Suprapubic skin (tissue), 4 donors: ENCODE measurements around the gene YIPF3. TPM values are rescaled to one million over a fixed set of nuclear protein-coding genes. Genes with fewer than 3 reads are reported as not detected.

ENCODE experiments used
- DNase-seq, 2 donors: peaks; one replicate each; pipeline ENCODE4 v3.0.0-alpha.2; 2019; ENCODE audit warnings: low spot score in 2 of 2
- H3K27ac ChIP-seq: fragments of 200-600 bp; sonication (generic); one replicate; pipeline ENCODE4 v1.5.1; 2019
- H3K27me3 ChIP-seq: fragments of 200-600 bp; sonication (generic); one replicate; pipeline ENCODE4 v1.5.1; 2019
- H3K36me3 ChIP-seq: fragments of 200-600 bp; sonication (generic); one replicate; pipeline ENCODE4 v1.5.1; 2019
- H3K4me1 ChIP-seq: fragments of 200-600 bp; sonication (generic); one replicate; pipeline ENCODE4 v1.5.1; 2019
- H3K4me3 ChIP-seq: fragments of 200-600 bp; sonication (generic); one replicate; pipeline ENCODE4 v1.5.1; 2019; ENCODE audit warnings: mild to moderate bottlenecking
- H3K9me3 ChIP-seq: fragments of 200-600 bp; sonication (generic); one replicate; pipeline ENCODE4 v1.5.1; 2019
- EP300 ChIP-seq: sonication (generic); formaldehyde crosslinking; IDR thresholded peaks from one replicate; pipeline ENCODE4 v1.6.1; 2017; ENCODE audit warnings: antibody characterized with exemption
- POLR2A ChIP-seq, 2 donors: fragments of 450-650 bp; IDR thresholded peaks; one replicate each; pipeline ENCODE4 v1.6.1; 2017; ENCODE audit warnings: antibody characterized with exemption in 2 of 2, mild to moderate bottlenecking in 2 of 2, moderate library complexity in 2 of 2
- POLR2AphosphoS5 ChIP-seq, 3 donors: sonication (generic); formaldehyde crosslinking; IDR thresholded peaks; one replicate each; pipeline ENCODE4 v1.6.1; 2017; ENCODE audit warnings: antibody characterized with exemption in 3 of 3
- WGBS: methylation state at CpG from one replicate; pipeline ENCODE4 v1.1.5; 2018; 5-methylcytosine and 5-hydroxymethylcytosine counted together
- total RNA-seq, 4 donors: library from RNA; depleted of rRNA; stranded (reverse); fragments of >200 nt; gene quantifications; one replicate each; pipeline ENCODE4 v1.1.0, GENCODE V29; 2016
- TF ChIP-seq, protein P1 (sequence below), 2 donors: fragments of 200-600 bp in 1 of 2; fragments of 450-650 bp in 1 of 2; sonication (generic) in 1 of 2; IDR thresholded peaks; one replicate each; pipeline ENCODE4 v1.5.1; 2016 to 2019; ENCODE audit warnings: antibody characterized with exemption in 2 of 2, mild to moderate bottlenecking in 1 of 2, moderate library complexity in 1 of 2

Gene YIPF3
- total RNA-seq, 4 donors from 2014 or later: 69.8 to 115 (median 84.6) TPM

DNA sequence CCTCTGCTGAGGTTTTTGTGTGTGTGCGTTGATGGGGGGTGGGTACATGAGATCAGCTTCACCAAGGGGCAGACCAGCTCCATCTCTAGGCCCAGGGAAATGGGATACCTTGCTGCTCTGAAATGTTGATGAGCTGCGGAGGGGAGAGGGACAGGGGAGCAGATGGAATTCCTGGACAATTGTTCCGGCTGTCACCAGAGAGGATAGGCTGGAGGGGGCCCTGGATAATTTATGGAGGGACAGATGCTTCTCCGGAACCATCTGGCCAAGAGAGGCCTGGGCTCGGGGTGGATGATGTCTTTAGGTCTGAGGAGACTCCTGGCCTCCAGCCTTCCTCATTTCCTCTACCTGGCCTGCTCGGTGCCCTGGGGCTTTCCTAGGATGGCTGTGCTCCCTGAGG is 41.2 kb downstream of the YIPF3 start:
- Histone ChIP-seq H3K4me1 (peaks cover 32% of the 10 kb centered on the region), H3K27ac (no peak overlapping the region), H3K36me3 (no peaks in the 10 kb centered on the region), H3K4me3 (no peak overlapping the region), H3K9me3 (no peaks in the 10 kb centered on the region), H3K27me3 (no peaks in the 10 kb centered on the region)
- 69% methylated on average over 6 of the region's 6 CpGs for WGBS
- no peak for TF ChIP-seq POLR2AphosphoS5 (IDR thresholded peaks at IDR 0.05)
- TF ChIP-seq EP300: no peak
- no peak for TF ChIP-seq POLR2A (IDR thresholded peaks at IDR 0.05)
- TF ChIP-seq, protein P1, sequence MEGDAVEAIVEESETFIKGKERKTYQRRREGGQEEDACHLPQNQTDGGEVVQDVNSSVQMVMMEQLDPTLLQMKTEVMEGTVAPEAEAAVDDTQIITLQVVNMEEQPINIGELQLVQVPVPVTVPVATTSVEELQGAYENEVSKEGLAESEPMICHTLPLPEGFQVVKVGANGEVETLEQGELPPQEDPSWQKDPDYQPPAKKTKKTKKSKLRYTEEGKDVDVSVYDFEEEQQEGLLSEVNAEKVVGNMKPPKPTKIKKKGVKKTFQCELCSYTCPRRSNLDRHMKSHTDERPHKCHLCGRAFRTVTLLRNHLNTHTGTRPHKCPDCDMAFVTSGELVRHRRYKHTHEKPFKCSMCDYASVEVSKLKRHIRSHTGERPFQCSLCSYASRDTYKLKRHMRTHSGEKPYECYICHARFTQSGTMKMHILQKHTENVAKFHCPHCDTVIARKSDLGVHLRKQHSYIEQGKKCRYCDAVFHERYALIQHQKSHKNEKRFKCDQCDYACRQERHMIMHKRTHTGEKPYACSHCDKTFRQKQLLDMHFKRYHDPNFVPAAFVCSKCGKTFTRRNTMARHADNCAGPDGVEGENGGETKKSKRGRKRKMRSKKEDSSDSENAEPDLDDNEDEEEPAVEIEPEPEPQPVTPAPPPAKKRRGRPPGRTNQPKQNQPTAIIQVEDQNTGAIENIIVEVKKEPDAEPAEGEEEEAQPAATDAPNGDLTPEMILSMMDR (IDR thresholded peaks at IDR 0.05): no peak
- DNase-seq: no peak

DNA sequence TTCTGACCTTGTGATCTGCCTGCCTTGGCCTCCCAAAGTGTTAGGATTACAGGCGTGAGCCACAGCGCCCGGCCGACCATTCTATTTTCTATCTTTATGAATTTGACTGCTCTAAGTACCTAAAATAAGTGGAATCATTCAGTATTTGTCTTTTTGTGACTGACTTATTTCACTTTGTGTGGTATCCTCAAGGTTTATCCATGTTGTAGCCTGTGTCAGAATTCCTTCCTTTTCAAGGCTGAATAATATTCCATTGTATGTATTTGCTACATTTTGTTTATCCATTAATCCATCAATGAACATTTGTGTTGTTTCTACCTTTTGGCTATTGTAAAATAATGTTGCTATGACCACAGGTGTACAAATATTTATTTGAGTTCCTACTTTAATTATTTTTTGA is 44.2 kb downstream of the YIPF3 start:
- no peak overlapping the region for H3K27ac ChIP-seq
- H3K4me1 ChIP-seq: peaks cover 10% of the 10 kb centered on the region
- H3K36me3 ChIP-seq: no peaks in the 10 kb centered on the region
- H3K9me3 ChIP-seq: no peaks in the 10 kb centered on the region
- WGBS: 96% methylated on average over 4 of the region's 4 CpGs
- H3K4me3 ChIP-seq: no peak overlapping the region
- TF ChIP-seq POLR2A (IDR thresholded peaks at IDR 0.05): no peak
- TF ChIP-seq, protein P1 (IDR thresholded peaks at IDR 0.05): no peak
- DNase-seq: no peak
- peaks cover 14% of the 10 kb centered on the region for H3K27me3 ChIP-seq

DNA sequence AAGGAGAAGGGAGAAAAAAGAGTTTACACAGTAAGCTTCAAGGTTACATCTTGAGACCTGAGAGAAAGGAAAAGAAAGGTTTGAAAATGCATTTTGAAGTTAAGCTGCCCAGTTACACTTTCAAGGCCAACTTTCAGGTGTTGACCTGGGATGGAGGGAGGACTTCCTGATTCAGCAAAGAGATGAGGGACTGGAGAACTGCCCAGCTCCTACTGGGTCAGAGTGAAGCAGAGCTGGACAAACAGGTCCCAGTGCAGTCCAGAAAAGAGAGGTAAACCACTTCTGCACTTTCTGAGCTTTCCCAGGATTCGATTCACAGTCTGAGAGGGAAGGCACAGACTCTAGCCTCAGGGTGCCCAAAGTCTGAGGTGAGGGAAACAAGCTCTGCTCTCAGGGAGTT is 45.3 kb downstream of the YIPF3 start:
- Histone ChIP-seq H3K36me3 (no peaks in the 10 kb centered on the region), H3K27me3 (peaks cover 14% of the 10 kb centered on the region), H3K4me3 (no peak overlapping the region), H3K27ac (no peak overlapping the region), H3K4me1 (peaks cover 6% of the 10 kb centered on the region), H3K9me3 (no peaks in the 10 kb centered on the region)
- no peak for DNase-seq
- 82% methylated on average over 1 of the region's 1 CpG for WGBS
- no peak for TF ChIP-seq POLR2A (IDR thresholded peaks at IDR 0.05)
- no peak for TF ChIP-seq EP300
- TF ChIP-seq, protein P1 (IDR thresholded peaks at IDR 0.05): no peak
- TF ChIP-seq POLR2AphosphoS5 (IDR thresholded peaks at IDR 0.05): no peak

DNA sequence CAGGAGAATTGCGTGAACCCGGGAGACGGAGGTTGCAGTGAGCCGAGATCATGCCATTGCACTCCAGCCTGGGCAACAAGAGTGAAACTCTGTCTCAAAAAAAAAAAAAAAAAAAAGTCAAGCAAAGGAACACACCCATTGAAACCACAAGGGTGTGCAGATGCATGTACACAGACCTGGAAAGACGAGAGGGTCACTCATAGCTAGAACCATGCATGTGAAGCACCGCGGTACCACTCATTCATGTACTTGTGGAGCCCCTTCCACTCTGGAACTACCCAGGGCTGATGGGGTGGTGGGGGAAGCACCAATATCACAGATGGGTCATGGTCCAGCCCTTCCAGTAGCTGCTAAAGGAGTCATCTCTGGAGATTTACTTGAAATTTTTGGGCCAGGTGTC is 46.8 kb downstream of the YIPF3 start:
- no peak overlapping the region for H3K27ac ChIP-seq
- no peak for DNase-seq
- no peak overlapping the region for H3K4me3 ChIP-seq
- 88% methylated on average over 7 of the region's 7 CpGs for WGBS
- no peaks in the 10 kb centered on the region for H3K9me3 ChIP-seq
- TF ChIP-seq, protein P1 (IDR thresholded peaks at IDR 0.05): no peak
- TF ChIP-seq POLR2AphosphoS5 (IDR thresholded peaks at IDR 0.05): no peak
- TF ChIP-seq EP300: no peak
- TF ChIP-seq POLR2A (IDR thresholded peaks at IDR 0.05): no peak
- H3K36me3 ChIP-seq: no peaks in the 10 kb centered on the region
- peaks cover 6% of the 10 kb centered on the region for H3K4me1 ChIP-seq
- peaks cover 16% of the 10 kb centered on the region for H3K27me3 ChIP-seq

DNA sequence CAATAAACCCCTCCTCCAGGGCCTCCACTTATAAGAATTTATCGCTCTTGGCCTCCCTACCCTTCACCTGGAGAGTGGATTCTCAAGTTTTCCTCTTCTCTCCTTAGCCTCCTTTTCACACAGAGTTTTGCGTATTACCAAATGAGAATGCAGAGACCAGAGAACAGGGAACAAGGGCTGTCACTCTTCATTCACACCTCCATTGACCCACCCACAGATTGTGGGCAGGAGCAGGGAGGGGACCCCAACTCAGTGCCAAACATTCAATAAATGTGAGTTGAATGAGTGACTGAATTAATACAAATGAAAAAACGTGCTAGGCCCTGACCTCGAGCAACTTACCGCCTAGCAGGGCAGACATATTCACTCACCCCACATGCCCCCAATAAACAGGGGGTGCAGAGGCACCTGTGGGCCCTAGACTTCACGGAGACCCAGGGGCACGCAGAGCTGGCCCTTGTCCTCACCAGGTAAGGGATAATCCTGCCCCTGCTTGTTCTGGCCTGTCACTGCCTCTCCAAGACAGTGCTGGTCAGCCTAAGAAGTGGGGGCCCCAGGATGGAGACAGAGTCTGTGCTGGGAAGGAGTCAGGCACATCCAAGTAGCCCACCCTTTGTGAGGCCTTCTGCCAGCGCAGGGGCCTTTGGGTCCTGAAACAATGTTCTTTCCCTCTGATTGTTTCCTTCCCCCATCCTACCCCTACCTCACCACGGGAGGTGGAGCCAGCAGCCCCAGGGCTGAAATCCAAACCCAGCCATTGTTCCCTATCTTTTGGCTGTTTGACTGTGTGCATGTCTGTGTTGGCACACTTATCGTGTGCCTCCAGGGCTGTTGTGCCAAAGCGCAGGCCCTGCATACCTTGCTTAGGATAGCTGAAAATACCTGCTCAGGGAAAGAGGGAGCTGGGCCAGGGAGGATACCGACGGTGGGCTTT is 47.7 kb downstream of the YIPF3 start:
- Histone ChIP-seq H3K27me3 (peaks cover 18% of the 10 kb centered on the region), H3K9me3 (no peaks in the 10 kb centered on the region), H3K4me3 (no peak overlapping the region), H3K27ac (no peak overlapping the region), H3K4me1 (peaks cover 6% of the 10 kb centered on the region), H3K36me3 (no peaks in the 10 kb centered on the region)
- TF ChIP-seq, protein P1 (IDR thresholded peaks at IDR 0.05): no peak
- TF ChIP-seq POLR2AphosphoS5 (IDR thresholded peaks at IDR 0.05) (no peak), POLR2A (IDR thresholded peaks at IDR 0.05) (no peak), EP300 (no peak)
- WGBS: 61% methylated on average over 13 of the region's 13 CpGs
- DNase-seq: no peak
